SKM-1 (cell line): Measurements from ENCODE around the gene MAZ.
"Not testable (repeated sequence)": the region's sequence is repeated elsewhere in the genome, so short reads cannot be mapped to it uniquely, and the experiment has no call there.

ENCODE experiments used
- DNase-seq: peaks from one replicate; lab custom pipeline; 2025; ENCODE audit not compliant: unreplicated experiment; lab: John Stamatoyannopoulos, UW

Gene MAZ

GRCh38 chr16:29821643-29822115 is 15.3 kb downstream of the MAZ start:
- DNase-seq, result no peak

DNA sequence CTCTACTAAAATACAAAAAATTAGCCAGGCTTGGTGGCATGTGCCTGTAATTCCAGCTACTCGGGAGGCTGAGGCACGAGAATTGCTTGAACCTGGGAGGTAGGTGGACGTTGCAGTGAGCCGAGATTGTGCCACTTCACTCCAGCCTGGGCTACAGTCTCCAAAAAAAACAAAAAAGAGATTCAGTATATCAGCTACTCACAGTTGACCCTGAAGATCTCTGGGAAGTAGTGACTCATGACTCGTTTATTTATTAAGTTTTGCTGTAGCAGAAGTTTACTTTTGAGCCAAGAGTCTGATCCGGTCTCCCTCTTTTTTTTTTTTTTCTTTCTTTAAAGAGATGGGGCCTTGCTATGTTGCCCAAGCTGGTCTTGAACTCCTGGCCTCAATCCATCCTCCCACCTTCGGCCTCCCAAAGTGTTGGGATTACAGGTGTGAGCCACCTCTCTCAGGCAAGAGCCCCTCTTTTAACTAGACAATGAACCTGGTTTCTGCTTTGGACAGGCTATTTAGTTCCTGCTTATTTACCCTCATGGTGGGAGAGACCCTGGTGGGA is 18.3 kb downstream of the MAZ start:
- no peak for DNase-seq

DNA sequence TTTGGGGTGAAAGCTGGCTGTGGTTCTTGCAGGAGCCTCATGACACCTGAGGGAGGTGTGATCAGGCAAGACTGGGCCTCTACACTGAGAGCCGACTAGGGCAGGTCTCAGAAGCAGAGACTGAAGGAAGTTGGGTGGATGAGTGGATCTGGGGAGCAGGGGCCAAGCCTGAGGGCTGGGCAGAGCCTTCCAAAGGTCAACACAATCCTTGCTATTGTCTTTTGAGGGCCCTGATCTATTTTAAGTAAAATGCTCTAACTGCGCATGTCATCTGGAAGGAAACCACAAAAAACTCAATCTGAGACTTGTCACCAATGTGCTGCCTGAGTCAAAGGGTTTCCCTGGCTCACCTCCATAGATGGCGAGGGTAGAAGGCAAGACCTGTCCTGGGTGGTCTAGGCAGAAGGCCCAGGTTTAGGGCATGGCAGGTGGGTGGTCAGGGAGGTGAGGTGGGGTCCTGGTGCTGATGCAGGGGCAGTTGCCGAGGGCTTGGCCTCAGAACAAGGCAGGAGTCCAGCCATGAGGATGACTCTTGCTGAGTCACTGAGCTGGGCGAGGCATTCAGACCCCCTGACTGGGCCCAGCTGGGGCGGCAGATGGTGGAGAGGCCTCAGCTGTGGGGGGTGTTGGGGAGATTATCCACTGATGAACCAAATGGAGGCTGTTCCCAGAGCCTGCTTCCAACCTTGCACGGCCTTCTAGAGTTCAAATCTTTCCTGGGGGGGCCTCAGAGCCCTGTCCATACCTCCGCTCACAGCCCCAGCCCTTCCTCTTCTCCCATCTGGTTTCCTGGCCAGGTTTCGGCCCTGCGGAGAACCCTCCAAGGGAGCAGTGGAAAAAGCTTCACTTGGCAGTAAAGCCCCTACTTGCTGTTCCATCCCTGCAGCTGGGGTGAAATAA is 19.1 kb downstream of the MAZ start:
- DNase-seq, result no peak

DNA sequence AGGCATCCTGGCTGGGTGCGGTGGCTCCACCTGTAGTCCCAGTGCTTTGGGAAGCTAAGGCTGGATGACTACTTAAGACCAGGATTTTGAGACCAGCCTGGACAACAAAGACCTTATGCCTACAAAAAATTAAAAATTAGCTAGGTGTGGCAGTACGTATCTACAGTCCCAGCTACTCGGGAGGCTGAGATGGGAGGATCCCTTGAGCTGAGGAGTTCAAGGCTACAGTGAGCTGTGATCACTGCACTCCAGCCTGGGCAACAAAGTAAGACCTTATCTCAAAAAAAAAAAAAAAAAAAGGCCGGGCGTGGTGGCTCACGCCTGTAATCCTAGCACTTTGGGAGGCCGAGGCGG is 20.0 kb downstream of the MAZ start:
- no peak for DNase-seq

DNA sequence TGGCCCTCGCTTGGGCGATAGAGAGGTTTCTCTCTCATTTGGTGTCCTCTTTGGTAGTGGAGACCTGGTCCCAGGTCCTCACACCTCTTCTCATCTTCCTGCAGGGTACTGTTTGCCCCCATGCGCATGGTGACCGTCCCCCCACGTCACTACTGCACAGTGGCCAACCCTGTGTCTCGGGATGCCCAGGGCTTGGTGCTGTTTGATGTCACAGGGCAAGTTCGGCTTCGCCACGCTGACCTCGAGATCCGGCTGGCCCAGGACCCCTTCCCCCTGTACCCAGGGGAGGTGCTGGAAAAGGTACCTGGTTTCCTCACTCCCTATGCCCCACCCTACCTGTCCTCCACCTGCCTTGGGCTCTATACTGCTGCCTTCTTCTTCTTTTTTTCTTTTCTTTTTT is 24.4 kb downstream of the MAZ start:
- no peak for DNase-seq

- no peak for DNase-seq
These were observed 25.2 kb downstream of the MAZ start for GRCh38 chr16:29831490-29831889.

- not testable (repeated sequence) for DNase-seq
These were observed 26.9 kb downstream of the MAZ start for GRCh38 chr16:29833219-29833618.

GRCh38 chr16:29834079-29834478 is 27.8 kb downstream of the MAZ start:
- no peak for DNase-seq

DNA sequence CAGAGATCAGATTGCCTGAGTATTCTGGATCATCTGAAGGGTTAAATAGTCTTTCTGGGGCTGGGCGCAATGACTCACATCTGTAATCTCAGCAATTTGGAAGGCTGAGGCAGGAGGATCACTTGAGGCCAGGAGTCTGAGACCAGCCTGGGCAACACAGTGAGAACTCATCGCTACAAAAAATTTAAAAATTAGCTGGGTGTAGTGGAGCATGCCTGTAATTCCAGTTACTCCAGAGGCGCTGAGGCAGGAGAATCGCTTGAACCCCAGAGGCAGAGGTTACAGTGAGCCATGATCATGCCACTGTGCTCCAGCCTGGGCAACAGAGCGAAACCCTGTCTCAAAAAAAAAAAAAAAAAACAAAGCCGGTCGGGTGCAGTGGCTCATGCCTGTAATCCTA is 29.6 kb downstream of the MAZ start:
- DNase-seq, result no peak

GRCh38 chr16:29836623-29837022 is 30.3 kb downstream of the MAZ start:
- no peak for DNase-seq

- DNase-seq, result no peak
These were observed 31.5 kb downstream of the MAZ start for GRCh38 chr16:29837841-29838240.

GRCh38 chr16:29839822-29840221 is 33.5 kb downstream of the MAZ start:
- DNase-seq, result no peak

GRCh38 chr16:29840240-29840639 is 33.9 kb downstream of the MAZ start:
- DNase-seq, result no peak

- DNase-seq, result no peak
These were observed 35.3 kb downstream of the MAZ start for GRCh38 chr16:29841631-29842030.

DNA sequence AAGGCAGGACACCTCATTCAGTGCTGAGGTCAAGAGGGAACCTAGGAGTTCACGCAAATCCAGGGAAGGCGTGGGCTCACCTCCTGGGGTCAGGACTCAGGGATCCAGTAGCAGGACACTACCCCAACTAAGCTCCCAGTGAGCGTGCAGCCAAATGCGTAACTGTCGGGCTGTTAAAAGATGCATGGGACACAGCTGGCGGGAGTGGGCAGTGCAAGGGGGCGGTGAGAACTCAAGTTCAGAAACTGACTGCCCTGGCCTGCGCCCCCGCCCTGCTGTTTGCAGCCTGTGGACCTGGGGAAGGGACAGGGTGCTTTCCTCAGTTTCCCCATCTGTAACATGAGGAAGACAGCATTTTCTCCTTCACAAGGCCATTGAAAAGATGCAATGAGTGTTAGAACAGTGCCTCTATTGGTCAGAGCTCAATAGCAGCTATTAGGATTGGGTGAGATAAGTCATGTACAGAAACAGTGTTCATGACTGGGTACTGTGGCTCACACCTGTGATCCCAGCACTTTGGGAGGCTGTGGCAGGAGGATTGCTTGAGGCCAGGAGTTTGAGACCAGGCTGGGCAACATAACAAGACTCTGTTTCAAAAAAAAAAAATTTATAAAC is 36.5 kb downstream of the MAZ start:
- no peak for DNase-seq

DNA sequence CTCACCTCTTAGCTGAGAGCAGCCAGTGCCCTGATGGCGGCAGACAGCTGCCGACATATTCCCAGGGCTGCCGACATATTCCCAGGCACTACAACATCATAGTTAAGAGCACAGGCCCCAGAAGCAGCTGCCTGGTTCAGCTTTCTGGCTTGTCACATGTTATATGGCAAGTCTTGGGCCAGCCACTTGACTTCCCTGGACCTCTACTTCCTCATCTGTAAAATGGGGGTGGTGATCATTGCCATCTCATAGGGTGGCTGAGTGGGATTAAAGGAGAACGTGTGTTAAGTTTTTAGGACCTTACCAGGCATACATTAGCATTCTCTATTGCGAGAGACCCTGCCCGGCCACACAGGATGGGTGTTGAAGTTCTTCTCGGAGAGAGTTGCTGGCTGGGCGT is 37.6 kb downstream of the MAZ start:
- DNase-seq, result no peak

DNA sequence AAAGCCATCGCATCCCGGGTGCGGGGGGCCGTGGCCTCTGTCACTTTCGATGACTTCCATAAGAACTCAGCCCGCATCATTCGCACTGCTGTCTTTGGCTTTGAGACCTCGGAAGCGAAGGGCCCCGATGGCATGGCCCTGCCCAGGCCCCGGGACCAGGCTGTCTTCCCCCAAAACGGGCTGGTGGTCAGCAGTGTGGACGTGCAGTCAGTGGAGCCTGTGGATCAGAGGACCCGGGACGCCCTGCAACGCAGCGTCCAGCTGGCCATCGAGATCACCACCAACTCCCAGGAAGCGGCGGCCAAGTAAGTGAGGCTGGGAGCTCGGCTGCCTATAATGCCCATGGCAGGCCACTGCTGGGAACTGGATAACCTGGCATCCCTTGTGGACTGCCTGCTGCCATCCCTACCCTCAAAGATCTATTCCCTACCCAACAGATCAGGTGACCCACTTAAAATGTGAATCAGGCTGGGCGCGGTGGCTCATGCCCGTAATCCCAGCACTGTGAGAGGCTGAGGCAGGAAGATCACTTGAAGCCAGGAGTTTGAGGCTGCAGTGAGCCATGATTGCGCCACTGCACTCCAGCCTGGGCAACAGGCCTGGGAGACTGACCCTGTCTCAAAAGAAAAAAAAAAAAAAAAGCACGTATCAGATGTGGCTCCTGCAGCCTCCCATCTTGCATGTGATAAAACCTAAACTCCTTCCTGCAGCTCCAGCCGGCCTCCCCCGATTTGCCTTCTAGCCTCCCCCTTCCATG is 38.4 kb downstream of the MAZ start:
- DNase-seq, result no peak

DNA sequence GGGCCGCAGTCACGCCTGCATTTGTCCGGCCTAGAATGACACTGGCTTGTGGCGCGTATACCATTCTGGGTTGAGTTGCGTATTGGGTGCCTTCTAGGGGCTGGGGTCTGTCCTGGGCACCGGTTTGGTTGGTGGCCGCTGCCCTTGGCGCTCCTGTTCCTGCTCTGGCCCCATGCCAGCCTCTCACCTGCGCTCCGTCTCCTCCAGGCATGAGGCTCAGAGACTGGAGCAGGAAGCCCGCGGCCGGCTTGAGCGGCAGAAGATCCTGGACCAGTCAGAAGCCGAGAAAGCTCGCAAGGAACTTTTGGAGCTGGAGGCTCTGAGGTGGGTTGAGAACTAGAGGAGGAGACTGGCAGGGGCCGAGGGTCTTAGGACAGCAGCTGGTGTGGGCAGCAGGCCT is 39.3 kb downstream of the MAZ start:
- no peak for DNase-seq

- peak; percentile 39 for DNase-seq
These were observed 42.3 kb downstream of the MAZ start for GRCh38 chr16:29848420-29849297.

- DNase-seq, result no peak
These were observed 43.2 kb downstream of the MAZ start for GRCh38 chr16:29849505-29849904.

DNA sequence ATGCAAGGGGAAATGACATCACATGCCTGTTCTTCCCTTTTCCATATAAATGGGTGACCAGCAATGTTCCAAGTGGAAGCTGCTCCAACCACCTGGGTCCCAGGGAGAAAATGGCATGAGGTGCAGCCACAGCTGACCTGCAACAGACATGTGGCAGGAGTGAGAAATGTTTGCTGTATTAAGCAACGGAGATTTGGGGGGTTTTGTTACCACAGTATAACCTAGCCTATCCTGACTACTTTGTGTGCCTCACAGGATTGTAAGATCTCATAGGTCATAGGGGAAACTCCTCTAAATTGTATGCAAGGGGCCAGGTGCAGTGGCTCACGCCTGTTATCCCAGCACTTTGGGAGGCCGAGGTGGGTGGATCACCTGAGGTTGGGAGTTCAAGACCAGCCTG is 44.7 kb downstream of the MAZ start:
- DNase-seq, result no peak
